ENCODE measurements around the gene TBC1D13.
A peak's percentile ranks its signal among the peaks of the same experiment; 100 is the strongest.
"Not testable (repeated sequence)": the region's sequence is repeated elsewhere in the genome, so short reads cannot be mapped to it uniquely, and the experiment has no call there.

The TBC1D13 gene

GRCh38 chr9:128786681-128787601 is at the start of gene TBC1D13:
Gene TBC1D13, plus strand, starts transcription at chr9:128787253. Its CDS starts 101 bp downstream, at chr9:128787354.
- DNase-seq (ENCODE audit: low spot score), result peak; percentile 94

GRCh38 chr9:128742401-128742800 is 44.7 kb upstream of the TBC1D13 start:
- no peak for DNase-seq (ENCODE audit: low spot score)

- no peak for DNase-seq (ENCODE audit: low spot score)
These were observed 43.6 kb upstream of the TBC1D13 start for GRCh38 chr9:128743421-128743820.

- no peak for DNase-seq (ENCODE audit: low spot score)
These were observed 39.8 kb upstream of the TBC1D13 start for GRCh38 chr9:128747241-128747640.

- no peak for DNase-seq (ENCODE audit: low spot score)
These were observed 36.0 kb upstream of the TBC1D13 start for GRCh38 chr9:128750926-128751595.

GRCh38 chr9:128753627-128754026 is 33.4 kb upstream of the TBC1D13 start:
- DNase-seq (ENCODE audit: low spot score), result no peak

- DNase-seq (ENCODE audit: low spot score), result no peak
These were observed 29.5 kb upstream of the TBC1D13 start for GRCh38 chr9:128757602-128758001.

- DNase-seq (ENCODE audit: low spot score), result no peak
These were observed 24.2 kb upstream of the TBC1D13 start for GRCh38 chr9:128762671-128763449.

- DNase-seq (ENCODE audit: low spot score), result no peak
These were observed 22.7 kb upstream of the TBC1D13 start for GRCh38 chr9:128764361-128764760.

- no peak for DNase-seq (ENCODE audit: low spot score)
These were observed 21.6 kb upstream of the TBC1D13 start for GRCh38 chr9:128765499-128765898.

- no peak for DNase-seq (ENCODE audit: low spot score)
These were observed 18.4 kb upstream of the TBC1D13 start for GRCh38 chr9:128768606-128769005.

GRCh38 chr9:128770286-128771030 is 16.6 kb upstream of the TBC1D13 start:
- DNase-seq (ENCODE audit: low spot score), result no peak

- DNase-seq (ENCODE audit: low spot score), result no peak
These were observed 15.8 kb upstream of the TBC1D13 start for GRCh38 chr9:128771094-128771721.

GRCh38 chr9:128771745-128772519 is 15.1 kb upstream of the TBC1D13 start, which contains the start of gene ZER1:
Gene ZER1, minus strand, starts transcription at chr9:128771927. Its CDS starts 16,362 bp downstream, at chr9:128755565.
- peak; percentile 95 for DNase-seq (ENCODE audit: low spot score)

GRCh38 chr9:128773049-128773448 is 14.0 kb upstream of the TBC1D13 start:
- DNase-seq (ENCODE audit: low spot score), result no peak

GRCh38 chr9:128774804-128775203 is 12.2 kb upstream of the TBC1D13 start:
- DNase-seq (ENCODE audit: low spot score), result no peak

- not testable (repeated sequence) for DNase-seq (ENCODE audit: low spot score)
These were observed 7.0 kb upstream of the TBC1D13 start for GRCh38 chr9:128780093-128780492.

GRCh38 chr9:128781187-128782070 is 5.6 kb upstream of the TBC1D13 start:
- no peak for DNase-seq (ENCODE audit: low spot score)

GRCh38 chr9:128782669-128783068 is 4.4 kb upstream of the TBC1D13 start:
- DNase-seq (ENCODE audit: low spot score), result no peak

All from HuH-7.5 (cell line).